GM12891 (cell line): Measurements from ENCODE around the gene RASL12.

Experiments
- POLR2A ChIP-seq: IDR thresholded peaks from 2 replicates; pipeline ENCODE4 v1.6.1; 2011; ENCODE audit warnings: low read depth, low read length, control low read depth
- POLR2AphosphoS5 ChIP-seq: IDR thresholded peaks from 2 replicates; pipeline ENCODE4 v1.6.1; 2011; ENCODE audit warnings: low read depth, low read length, control low read depth
- SPI1 ChIP-seq: IDR thresholded peaks from 2 replicates; pipeline ENCODE4 v1.6.1; 2011; ENCODE audit warnings: low read depth, low read length, control low read depth
- TAF1 ChIP-seq: IDR thresholded peaks from 2 replicates; pipeline ENCODE4 v1.6.1; 2011; ENCODE audit warnings: low read depth, low read length, control low read depth

GRCh38 chr15:65102912-65103311, 35.1 kb upstream of the RASL12 start:
- TF ChIP-seq POLR2AphosphoS5 (no peak), POLR2A (no peak), TAF1 (no peak), SPI1 (no peak)
